Measurements from ENCODE around the gene ZNF280D.

DNA sequence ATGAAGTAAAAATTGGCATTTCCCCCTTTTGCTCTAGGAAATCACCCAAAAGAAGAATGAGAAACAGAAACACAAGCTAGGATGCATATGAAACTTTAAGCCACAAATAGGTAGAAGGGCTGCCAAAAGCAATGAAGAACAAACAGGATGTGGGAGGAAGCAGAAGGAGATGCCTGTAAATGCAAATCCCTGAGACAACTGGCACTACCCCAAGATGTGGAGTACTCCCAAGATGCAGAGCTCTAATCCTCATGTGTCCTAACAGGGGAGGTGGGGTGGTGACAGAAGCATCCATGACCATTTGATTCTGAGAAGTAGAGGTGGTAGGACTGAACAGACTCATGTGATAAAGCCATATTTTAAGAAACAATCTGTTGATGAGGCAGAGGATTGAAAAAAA lies 31.9 kb upstream of the ZNF280D start:
- TF ChIP-seq POLR2AphosphoS5 (IDR thresholded peaks at IDR 0.05; ENCODE audit: low read depth, low read length), result no peak
- no peak for TF ChIP-seq TBP (IDR thresholded peaks at IDR 0.05; ENCODE audit: low read depth, low read length)
- TF ChIP-seq, protein P1, sequence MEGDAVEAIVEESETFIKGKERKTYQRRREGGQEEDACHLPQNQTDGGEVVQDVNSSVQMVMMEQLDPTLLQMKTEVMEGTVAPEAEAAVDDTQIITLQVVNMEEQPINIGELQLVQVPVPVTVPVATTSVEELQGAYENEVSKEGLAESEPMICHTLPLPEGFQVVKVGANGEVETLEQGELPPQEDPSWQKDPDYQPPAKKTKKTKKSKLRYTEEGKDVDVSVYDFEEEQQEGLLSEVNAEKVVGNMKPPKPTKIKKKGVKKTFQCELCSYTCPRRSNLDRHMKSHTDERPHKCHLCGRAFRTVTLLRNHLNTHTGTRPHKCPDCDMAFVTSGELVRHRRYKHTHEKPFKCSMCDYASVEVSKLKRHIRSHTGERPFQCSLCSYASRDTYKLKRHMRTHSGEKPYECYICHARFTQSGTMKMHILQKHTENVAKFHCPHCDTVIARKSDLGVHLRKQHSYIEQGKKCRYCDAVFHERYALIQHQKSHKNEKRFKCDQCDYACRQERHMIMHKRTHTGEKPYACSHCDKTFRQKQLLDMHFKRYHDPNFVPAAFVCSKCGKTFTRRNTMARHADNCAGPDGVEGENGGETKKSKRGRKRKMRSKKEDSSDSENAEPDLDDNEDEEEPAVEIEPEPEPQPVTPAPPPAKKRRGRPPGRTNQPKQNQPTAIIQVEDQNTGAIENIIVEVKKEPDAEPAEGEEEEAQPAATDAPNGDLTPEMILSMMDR (IDR thresholded peaks at IDR 0.05; ENCODE audit: control extremely low read depth in 1 of 3, insufficient read depth in 1 of 3, low read depth in 1 of 3, low read length in 3 of 3), result no peak
- TF ChIP-seq, protein P2, sequence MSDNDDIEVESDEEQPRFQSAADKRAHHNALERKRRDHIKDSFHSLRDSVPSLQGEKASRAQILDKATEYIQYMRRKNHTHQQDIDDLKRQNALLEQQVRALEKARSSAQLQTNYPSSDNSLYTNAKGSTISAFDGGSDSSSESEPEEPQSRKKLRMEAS (IDR thresholded peaks at IDR 0.05), result no peak
- TF ChIP-seq POLR2A (IDR thresholded peaks at IDR 0.05; ENCODE audit: control extremely low read depth in 1 of 2, low read depth in 2 of 2, low read length in 2 of 2), result no peak

Data from H1 (cell line).